Fibroblast of gingiva (primary cell): ENCODE measurements around the gene LIN9.
A peak's percentile ranks its signal among the peaks of the same experiment; 100 is the strongest.
"Not testable (repeated sequence)": the region's sequence is repeated elsewhere in the genome, so short reads cannot be mapped to it uniquely, and the experiment has no call there.

ENCODE experiments used
- DNase-seq: peaks from one replicate; pipeline ENCODE4 v3.0.0-alpha.2; 2011; ENCODE audit warnings: low read depth

LIN9 gene

GRCh38 chr1:226211181-226211821 is 97.7 kb downstream of the LIN9 start:
- DNase-seq = no peak

- DNase-seq = no peak
Measured at GRCh38 chr1:226210571-226211176, 98.3 kb downstream of the LIN9 start.

- DNase-seq = no peak
Measured at GRCh38 chr1:226209307-226210059, 99.5 kb downstream of the LIN9 start.

- no peak for DNase-seq
Measured at GRCh38 chr1:226207048-226207447, 101.9 kb downstream of the LIN9 start.

- DNase-seq = no peak
Measured at GRCh38 chr1:226204198-226204597, 104.8 kb downstream of the LIN9 start.

- DNase-seq = no peak
Measured at GRCh38 chr1:226203655-226204054, 105.3 kb downstream of the LIN9 start.

GRCh38 chr1:226203240-226203639 is 105.7 kb downstream of the LIN9 start:
- DNase-seq = no peak

- DNase-seq = not testable (repeated sequence)
Measured at GRCh38 chr1:226202666-226203065, 106.3 kb downstream of the LIN9 start.

GRCh38 chr1:226202246-226202645 is 106.7 kb downstream of the LIN9 start:
- no peak for DNase-seq

GRCh38 chr1:226201029-226201593 is 107.9 kb downstream of the LIN9 start:
- DNase-seq = no peak

GRCh38 chr1:226199971-226200370 is 109.0 kb downstream of the LIN9 start:
- no peak for DNase-seq

GRCh38 chr1:226195144-226195543 is 113.8 kb downstream of the LIN9 start:
- DNase-seq = no peak

GRCh38 chr1:226187380-226187779 is 121.6 kb downstream of the LIN9 start:
- DNase-seq = no peak

- no peak for DNase-seq
Measured at GRCh38 chr1:226187019-226187322, 122.0 kb downstream of the LIN9 start.

GRCh38 chr1:226186124-226187018 is 122.6 kb downstream of the LIN9 start, which contains the start of gene ACBD3:
Gene ACBD3 (minus strand): TSS chr1:226186741. CDS start chr1:226186675, 66 bp downstream.
- peak; percentile 85 for DNase-seq

- DNase-seq = peak; percentile 12
Measured at GRCh38 chr1:226185141-226186036, 123.6 kb downstream of the LIN9 start.

GRCh38 chr1:226181996-226182714 is 126.8 kb downstream of the LIN9 start:
- peak; percentile 75 for DNase-seq
